ENCODE results near the gene BCAS1.
A peak's percentile ranks its signal among the peaks of the same experiment; 100 is the strongest.

The BCAS1 gene

DNA sequence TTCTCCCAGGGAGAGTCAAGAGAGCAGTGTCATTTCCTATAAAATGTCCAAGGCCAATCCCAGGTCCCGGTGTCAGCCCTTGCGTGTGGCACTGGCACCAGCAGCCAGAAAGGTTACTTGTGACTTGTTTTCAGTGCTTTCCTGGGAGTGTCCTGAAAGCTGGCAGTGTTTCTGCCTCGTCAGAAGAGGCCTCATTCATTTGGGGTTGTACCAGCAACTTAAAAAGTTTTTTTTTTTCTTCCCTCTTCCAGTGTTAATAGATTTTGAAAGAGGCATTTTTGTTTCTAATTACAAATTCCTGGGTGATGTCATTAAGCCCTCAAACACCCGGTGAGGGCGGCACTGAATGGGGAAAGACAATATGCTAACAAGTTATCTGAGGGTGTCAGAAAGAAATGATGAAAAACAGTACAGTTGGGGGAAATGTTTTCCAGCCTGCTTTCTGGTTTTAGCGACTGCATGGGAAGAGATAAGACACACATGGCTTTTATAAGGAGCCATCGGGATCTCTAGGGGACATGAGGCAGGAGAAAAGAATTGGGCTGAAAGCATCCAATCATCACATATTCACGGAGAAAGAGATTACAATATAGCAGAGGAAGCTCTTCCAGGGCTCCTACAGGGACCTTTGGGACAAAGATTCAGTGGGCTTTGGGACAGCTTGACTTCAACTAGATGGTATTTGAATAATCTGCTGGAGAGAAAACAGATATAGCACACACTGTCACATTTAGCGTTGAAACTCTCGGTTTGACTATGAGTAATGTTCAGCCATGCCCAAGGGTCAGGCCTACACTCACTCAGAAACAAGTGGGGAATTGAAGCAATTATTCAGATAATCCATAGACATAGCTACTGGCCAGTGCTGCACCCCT, 153.0 kb downstream of the BCAS1 start:
- DNase-seq, result no peak

- no peak for DNase-seq
These were observed 154.3 kb downstream of the BCAS1 start for GRCh38 chr20:53916173-53916512.

DNA sequence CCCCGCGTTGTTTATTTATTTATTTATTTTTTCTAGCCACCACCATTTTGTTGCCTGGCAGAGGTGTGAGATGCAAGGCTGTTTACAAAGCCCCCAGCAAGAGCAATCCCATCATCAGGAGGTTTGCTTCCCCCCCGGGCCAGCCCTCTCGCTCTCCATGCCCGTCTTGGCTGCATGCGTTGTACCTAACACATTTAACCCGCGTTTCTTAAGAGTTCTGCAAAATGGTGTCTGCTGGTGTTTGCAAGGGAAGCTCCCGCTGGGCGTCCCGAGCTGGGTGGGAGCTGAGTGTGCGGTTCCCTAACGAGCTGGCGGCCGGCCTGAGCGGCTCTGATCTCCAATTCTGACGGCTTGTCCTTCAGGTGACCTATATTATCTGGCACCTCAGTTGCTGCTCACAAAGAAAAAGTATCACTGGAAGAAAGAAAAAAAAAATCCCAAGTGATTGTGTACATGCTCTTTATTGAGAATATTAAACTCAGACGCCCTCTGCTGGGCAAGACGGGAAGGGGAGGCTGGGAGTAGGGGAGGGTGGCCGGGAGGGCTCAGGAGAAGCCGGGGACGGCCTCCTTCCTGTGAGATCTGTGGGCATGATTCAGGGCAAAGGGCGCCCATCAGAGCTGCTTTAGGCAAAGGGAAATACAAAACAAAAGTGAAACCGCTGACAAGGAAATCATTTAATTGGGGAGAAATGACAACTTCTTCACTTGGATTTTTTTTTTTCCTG, 154.8 kb downstream of the BCAS1 start:
- DNase-seq, result peak; percentile 86

GRCh38 chr20:53914781-53915445, 155.5 kb downstream of the BCAS1 start:
- DNase-seq, result no peak

GRCh38 chr20:53914091-53914780, 156.2 kb downstream of the BCAS1 start:
- DNase-seq, result no peak

DNA sequence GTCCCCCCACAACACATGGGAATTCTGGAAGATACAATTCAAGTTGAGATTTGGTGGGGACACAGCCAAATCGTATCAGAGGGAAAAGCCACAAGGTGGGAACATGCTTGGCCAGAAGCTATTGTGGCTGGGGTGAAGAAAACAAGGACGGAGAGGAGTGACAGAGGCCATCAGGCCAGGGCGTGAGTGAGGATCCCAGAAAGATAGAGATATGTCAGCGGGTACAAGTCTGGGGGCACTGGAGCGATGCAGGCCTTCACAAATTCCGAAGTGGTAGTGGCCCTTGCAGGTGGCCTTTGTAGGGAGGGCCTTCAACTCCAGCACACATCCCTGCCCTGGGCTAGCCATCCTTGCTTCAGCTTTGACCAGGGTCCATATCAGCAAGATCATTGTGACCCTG, 159.1 kb downstream of the BCAS1 start:
- DNase-seq, result no peak

DNA sequence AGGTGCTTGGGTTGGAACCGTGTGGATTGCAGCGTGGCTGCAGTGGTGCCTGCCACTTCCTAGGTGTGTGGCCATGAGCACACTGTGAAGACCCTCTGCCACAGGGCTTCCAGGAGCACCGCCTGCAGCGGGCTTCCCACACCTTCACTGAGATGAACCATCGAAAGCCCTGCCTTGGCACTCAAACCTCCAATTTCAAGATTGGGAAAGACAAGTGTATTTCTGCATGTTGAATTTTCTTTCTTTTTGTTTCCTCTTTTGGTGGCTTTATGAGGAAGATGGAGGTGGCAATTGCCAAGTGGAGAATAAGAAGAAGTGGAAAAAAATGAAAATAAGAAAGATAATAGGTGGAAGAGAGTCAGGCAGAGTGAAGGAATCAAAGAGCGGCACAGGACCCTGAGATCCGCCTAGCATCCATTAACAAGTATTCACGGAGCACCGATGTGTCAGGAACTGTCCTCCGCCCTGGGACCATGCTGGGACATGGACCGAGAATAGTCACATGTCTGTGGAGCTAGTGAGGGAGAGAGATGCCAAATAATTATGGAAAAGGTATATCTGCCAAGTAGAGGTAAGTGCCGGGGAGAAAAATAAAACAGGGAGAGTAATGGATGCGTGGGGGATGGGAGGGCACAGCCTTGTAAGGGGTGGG, 159.9 kb downstream of the BCAS1 start:
- no peak for DNase-seq

DNA sequence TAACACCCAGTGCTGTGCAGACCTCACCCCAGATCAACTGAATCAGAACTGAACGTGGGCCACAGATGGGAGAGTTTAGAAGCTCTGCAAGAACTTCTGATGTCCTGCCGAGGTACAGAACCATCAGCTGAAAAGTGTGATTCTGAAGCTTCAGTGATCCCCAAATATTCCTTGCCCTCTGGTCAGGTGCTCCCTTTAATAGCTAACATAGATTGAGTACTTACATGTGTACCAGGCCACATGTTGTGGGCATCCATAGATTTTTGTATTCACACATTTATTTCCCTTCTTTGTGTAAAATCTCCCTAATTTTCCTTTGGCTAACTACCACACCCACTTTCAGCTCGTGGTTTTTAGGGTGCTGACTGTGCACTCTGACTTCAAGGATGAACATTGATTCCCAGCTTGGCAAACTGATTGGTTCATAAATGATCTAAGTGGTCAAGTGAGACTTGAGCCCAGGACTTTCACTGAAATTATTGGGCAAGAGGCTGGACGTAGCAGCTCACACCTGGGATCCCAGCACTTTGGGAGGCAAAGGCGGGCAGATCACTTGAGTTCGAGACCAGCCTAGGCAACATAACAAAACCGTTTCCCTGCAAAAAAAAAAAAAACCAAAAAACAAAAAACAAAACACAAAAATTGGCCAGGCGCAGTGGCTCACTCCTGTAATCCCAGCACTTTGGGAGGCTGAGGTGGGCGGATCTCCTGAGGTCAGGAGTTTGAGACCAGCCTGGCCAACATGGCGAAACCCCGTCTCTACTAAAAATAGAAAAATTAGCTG, 162.2 kb downstream of the BCAS1 start:
- DNase-seq, result no peak

DNA sequence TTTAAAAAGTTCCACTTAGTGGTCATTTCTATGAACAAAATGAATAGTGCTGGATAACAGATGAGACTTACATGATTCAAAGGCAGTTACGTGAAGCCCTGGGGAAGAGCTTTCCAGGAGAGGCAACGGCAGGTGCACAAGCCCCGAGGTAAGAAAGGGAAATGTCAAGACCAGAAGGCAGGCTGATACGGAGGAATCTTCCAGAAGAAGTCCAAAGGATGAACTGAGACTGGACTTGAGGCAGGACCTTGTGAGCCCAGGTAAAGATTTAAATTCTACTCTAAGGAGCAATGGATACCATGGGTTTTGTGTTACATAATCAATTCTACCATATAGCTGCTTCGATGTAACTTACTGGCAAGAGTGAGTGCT, 164.6 kb downstream of the BCAS1 start:
- no peak for DNase-seq

DNA sequence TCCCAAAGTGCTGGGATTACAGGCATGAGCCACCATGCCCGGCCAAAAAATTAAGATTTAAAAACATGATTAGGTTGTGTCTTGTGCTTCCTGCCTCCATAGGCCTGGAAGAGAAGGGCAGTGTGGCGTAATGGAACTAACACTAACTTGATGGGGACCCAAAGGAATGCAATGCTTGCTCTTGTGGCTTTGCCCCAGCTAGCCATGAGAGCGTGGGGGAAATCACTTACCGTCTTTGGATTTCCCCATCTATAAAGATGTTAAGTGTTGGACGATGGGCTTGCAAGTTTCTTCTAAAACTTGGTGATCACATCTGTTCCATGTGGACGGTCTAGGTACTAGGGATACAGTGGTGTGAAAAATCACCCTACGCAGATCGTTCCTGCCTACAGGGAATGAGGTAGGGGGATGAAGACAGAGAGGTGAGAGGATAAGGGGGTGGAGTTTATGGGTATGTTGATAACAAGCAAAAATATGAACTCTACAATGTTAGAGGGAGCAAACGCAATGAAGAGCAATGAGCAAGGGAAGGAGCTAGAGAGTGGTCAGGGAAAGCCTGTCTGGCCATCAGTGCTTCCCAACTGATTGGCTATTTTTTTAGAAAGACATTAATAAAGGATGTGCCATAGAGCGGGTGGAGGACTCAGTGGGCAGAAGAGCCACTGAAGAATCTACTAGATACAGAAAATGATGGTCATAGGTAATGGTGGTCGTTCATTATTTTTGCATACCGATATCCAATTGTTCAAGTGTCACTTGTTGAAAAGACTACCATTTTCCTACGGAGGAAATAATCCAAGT, 165.2 kb downstream of the BCAS1 start:
- DNase-seq, result no peak

DNA sequence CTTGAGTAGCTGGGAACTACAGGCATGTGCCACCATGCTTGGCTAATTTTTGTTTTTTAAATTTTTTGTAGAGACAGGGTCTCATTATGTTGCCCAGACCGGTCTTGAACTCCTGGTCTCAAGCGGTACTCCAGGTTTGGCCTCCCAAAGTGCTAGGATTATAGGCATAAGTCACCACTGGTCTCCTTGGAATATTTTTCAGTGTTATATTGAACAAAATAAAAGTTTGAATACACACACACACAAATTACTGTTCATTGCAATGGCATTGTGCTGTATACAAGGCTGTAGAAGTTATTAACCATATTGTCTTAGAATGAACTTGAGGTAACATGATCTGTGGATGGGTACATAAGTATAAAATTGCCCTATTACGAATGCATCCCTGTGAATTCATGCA, 166.1 kb downstream of the BCAS1 start:
- no peak for DNase-seq

DNA sequence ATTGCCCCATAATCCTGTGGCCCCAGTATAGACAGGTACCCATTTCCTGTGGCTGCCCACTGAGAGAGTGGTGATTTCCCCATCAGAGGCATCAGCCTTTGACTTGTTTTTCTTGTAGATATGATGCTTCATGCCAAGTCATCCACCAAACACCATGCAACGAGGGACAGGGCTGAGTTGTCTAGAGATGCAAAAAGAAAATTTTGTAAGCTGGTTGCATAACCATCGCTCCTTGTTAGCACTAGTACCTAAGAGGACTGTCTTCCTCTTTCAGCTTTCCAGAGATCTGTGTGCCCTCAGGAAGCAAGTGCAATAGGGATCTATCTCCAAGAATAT, 166.8 kb downstream of the BCAS1 start:
- DNase-seq, result no peak

GRCh38 chr20:53902968-53903651, 167.3 kb downstream of the BCAS1 start:
- DNase-seq, result no peak

GRCh38 chr20:53901497-53902096, 168.8 kb downstream of the BCAS1 start:
- DNase-seq, result no peak

DNA sequence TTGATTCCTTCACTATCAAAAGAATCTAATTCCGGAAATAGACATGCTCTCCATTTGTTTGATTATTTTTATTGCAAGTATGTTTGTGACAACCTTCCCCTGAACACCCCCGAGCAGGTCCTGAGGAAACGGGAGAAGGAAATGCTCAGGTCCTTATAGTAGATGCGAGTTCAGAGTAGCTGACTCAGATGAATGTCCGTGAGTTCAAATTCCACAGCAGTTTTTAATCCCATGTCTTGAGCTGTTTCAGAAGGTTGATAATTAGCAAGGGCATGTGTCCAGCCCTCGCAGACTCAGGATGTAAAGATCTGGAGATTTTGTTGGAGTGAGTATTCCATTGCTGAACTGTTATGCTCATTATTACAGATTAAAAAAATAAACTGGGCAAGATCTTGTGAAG, 169.3 kb downstream of the BCAS1 start:
- DNase-seq, result no peak

DNA sequence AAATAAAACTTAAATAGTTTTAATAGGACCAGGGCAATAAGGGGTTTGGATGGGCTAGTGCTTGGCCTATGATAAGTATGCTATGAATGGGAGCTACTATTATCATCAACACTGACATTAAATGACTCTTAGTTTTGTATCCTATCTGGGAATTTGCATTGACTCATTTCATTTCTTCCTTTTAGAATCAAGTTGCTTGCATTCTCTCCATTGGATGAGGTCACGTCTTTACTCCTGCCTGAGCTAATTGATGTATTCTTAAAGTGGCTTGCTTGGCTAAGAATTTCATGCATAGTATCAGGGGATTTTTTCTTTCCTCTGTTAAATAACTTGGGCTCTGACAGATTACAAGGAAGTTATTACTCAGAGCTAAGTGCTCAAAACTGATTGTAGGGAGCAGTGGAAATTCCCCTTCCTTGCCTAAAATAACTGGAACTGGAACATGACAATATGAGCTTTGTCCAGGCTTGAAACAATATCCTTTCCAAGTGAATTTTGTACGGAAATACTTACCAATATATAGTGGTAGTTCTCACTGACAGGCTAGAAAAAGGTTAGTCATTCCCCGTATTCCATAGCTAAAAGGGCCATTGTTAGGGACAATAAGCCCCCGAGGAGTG, 169.9 kb downstream of the BCAS1 start:
- DNase-seq, result no peak

GRCh38 chr20:53899351-53900167, 170.8 kb downstream of the BCAS1 start:
- peak; percentile 83 for DNase-seq

- DNase-seq, result no peak
These were observed 171.8 kb downstream of the BCAS1 start for GRCh38 chr20:53898556-53898931.
